HG02678 (cell line): Measurements from ENCODE around the gene HBM.
"Not testable (repeated sequence)": the region's sequence is repeated elsewhere in the genome, so short reads cannot be mapped to it uniquely, and the experiment has no call there.

Experiments used
- ATAC-seq: cut with Tn5 transposase; IDR thresholded peaks from one replicate; pipeline ENCODE4 v1.9.1; 2021; ENCODE audit warnings: mild to moderate bottlenecking, moderate library complexity; ENCODE audit not compliant: unreplicated experiment

HBM gene

GRCh38 chr16:180681-181564, 15.1 kb downstream of the HBM start:
- no peak for ATAC-seq

GRCh38 chr16:181565-182021, 15.8 kb downstream of the HBM start:
- no peak for ATAC-seq

GRCh38 chr16:183005-183404, 17.2 kb downstream of the HBM start:
- no peak for ATAC-seq

- ATAC-seq = no peak
These were observed 19.4 kb downstream of the HBM start for GRCh38 chr16:185213-185612.

GRCh38 chr16:185691-186090, 19.9 kb downstream of the HBM start:
- no peak for ATAC-seq

GRCh38 chr16:187330-187729, 21.6 kb downstream of the HBM start:
- ATAC-seq = no peak

- ATAC-seq = no peak
These were observed 22.9 kb downstream of the HBM start for GRCh38 chr16:188674-189073.

- ATAC-seq = no peak
These were observed 23.9 kb downstream of the HBM start for GRCh38 chr16:189604-190186.

- ATAC-seq = no peak
These were observed 26.1 kb downstream of the HBM start for GRCh38 chr16:191831-192230.

- ATAC-seq = no peak
These were observed 26.9 kb downstream of the HBM start for GRCh38 chr16:192686-193085.

- ATAC-seq = no peak
These were observed 27.7 kb downstream of the HBM start for GRCh38 chr16:193441-193840.

GRCh38 chr16:194516-194915, 28.7 kb downstream of the HBM start:
- ATAC-seq = no peak

GRCh38 chr16:200388-200787, 34.6 kb downstream of the HBM start:
- no peak for ATAC-seq

- no peak for ATAC-seq
These were observed 37.5 kb downstream of the HBM start for GRCh38 chr16:203246-203645.

GRCh38 chr16:204046-204445, 38.3 kb downstream of the HBM start:
- not testable (repeated sequence) for ATAC-seq

GRCh38 chr16:209359-209758, 43.6 kb downstream of the HBM start:
- not testable (repeated sequence) for ATAC-seq

- not testable (repeated sequence) for ATAC-seq
These were observed 45.9 kb downstream of the HBM start for GRCh38 chr16:211631-212180.

GRCh38 chr16:212999-213398, 47.2 kb downstream of the HBM start:
- ATAC-seq = no peak
